Astrocyte of the cerebellum (primary cell): ENCODE results near the gene PRDM16.

Experiments
- DNase-seq: peaks from one replicate; pipeline ENCODE4 v3.0.0-alpha.2; 2011; ENCODE audit warnings: low read depth
- H3K4me3 ChIP-seq: 2 replicates; pipeline ENCODE4 v1.5.1; 2011; ENCODE audit warnings: mild to moderate bottlenecking, low read depth, low read length, moderate library complexity
- in situ Hi-C: cut with HindIII; loops from 2 replicates; pipeline ENCODE4 v1.10.0; 2017; ENCODE audit warnings: low sequenced_read_pairs
- TF ChIP-seq, protein P1 (sequence below): IDR thresholded peaks from 2 replicates; pipeline ENCODE4 v1.5.1; 2012; ENCODE audit warnings: low read length, low read depth, moderate library complexity, mild to moderate bottlenecking; ENCODE audit errors: missing control alignments

The PRDM16 gene

DNA sequence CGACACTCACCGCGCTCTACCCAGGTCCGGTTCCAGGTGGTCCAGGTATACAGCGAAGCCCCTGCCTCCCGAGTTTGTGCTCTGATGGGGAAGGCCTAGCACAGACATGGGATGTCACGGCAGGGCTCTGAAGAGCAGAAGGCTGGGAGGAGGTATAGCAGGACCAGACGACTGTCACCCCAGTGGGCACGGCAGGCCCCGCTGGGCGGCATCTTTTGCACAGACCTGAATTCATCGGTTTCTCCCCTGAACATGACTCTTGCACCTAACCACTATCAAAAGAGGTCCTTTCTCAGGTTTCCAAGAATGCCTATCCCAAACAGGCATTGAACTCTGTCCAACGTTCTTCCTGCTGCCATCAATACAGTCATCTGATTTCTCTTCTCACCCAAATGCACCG is 416.0 kb downstream of the PRDM16 start:
- TF ChIP-seq, protein P1, sequence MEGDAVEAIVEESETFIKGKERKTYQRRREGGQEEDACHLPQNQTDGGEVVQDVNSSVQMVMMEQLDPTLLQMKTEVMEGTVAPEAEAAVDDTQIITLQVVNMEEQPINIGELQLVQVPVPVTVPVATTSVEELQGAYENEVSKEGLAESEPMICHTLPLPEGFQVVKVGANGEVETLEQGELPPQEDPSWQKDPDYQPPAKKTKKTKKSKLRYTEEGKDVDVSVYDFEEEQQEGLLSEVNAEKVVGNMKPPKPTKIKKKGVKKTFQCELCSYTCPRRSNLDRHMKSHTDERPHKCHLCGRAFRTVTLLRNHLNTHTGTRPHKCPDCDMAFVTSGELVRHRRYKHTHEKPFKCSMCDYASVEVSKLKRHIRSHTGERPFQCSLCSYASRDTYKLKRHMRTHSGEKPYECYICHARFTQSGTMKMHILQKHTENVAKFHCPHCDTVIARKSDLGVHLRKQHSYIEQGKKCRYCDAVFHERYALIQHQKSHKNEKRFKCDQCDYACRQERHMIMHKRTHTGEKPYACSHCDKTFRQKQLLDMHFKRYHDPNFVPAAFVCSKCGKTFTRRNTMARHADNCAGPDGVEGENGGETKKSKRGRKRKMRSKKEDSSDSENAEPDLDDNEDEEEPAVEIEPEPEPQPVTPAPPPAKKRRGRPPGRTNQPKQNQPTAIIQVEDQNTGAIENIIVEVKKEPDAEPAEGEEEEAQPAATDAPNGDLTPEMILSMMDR: no peak
- in situ Hi-C loops: no loop called here
- no peak overlapping the region for H3K4me3 ChIP-seq
- DNase-seq: no peak
